Measurements from ENCODE around the gene MICAL3. TPM values are rescaled to one million over a fixed set of nuclear protein-coding genes. Genes with fewer than 3 reads are reported as not detected.

Gene MICAL3
- total RNA-seq, 4 donors from 2014 or later, result 30.4 to 57.1 (median 37.7) TPM

- Histone ChIP-seq H3K4me3 (no peak overlapping the region), H3K4me1 (peaks cover 11% of the 10 kb centered on the region), H3K27ac (no peak overlapping the region), H3K9me3 (no peaks in the 10 kb centered on the region), H3K36me3 (peaks cover 48% of the 10 kb centered on the region), H3K27me3 (no peaks in the 10 kb centered on the region)
- DNase-seq (ENCODE audit: low spot score in 2 of 2), result no peak
- no peak for TF ChIP-seq POLR2A (IDR thresholded peaks at IDR 0.05)
- no peak for TF ChIP-seq POLR2AphosphoS5 (IDR thresholded peaks at IDR 0.05)
- TF ChIP-seq, protein P1, sequence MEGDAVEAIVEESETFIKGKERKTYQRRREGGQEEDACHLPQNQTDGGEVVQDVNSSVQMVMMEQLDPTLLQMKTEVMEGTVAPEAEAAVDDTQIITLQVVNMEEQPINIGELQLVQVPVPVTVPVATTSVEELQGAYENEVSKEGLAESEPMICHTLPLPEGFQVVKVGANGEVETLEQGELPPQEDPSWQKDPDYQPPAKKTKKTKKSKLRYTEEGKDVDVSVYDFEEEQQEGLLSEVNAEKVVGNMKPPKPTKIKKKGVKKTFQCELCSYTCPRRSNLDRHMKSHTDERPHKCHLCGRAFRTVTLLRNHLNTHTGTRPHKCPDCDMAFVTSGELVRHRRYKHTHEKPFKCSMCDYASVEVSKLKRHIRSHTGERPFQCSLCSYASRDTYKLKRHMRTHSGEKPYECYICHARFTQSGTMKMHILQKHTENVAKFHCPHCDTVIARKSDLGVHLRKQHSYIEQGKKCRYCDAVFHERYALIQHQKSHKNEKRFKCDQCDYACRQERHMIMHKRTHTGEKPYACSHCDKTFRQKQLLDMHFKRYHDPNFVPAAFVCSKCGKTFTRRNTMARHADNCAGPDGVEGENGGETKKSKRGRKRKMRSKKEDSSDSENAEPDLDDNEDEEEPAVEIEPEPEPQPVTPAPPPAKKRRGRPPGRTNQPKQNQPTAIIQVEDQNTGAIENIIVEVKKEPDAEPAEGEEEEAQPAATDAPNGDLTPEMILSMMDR (IDR thresholded peaks at IDR 0.05), result no peak
- TF ChIP-seq EP300 (IDR thresholded peaks at IDR 0.05), result no peak
- 96% methylated on average over 17 of the region's 27 CpGs for WGBS
These were observed 159.8 kb downstream of the MICAL3 start for GRCh38 chr22:17864398-17865182.

GRCh38 chr22:17862646-17863181 is 161.6 kb downstream of the MICAL3 start:
- 76% methylated on average over 9 of the region's 9 CpGs for WGBS
- H3K4me1 ChIP-seq, result peaks cover 24% of the 10 kb centered on the region
- H3K27me3 ChIP-seq, result no peaks in the 10 kb centered on the region
- TF ChIP-seq EP300 (IDR thresholded peaks at IDR 0.05), result no peak
- TF ChIP-seq, protein P1 (IDR thresholded peaks at IDR 0.05), result no peak
- TF ChIP-seq POLR2A (IDR thresholded peaks at IDR 0.05), result no peak
- TF ChIP-seq POLR2AphosphoS5 (IDR thresholded peaks at IDR 0.05), result no peak
- no peak overlapping the region for H3K4me3 ChIP-seq
- no peaks in the 10 kb centered on the region for H3K9me3 ChIP-seq
- H3K27ac ChIP-seq, result no peak overlapping the region
- DNase-seq (ENCODE audit: low spot score in 2 of 2), result no peak
- H3K36me3 ChIP-seq, result peaks cover 40% of the 10 kb centered on the region

- no peaks in the 10 kb centered on the region for H3K27me3 ChIP-seq
- WGBS, result 87% methylated on average over 5 of the region's 5 CpGs
- H3K4me3 ChIP-seq, result no peak overlapping the region
- no peak overlapping the region for H3K27ac ChIP-seq
- H3K9me3 ChIP-seq, result no peaks in the 10 kb centered on the region
- peaks cover 16% of the 10 kb centered on the region for H3K4me1 ChIP-seq
- TF ChIP-seq POLR2A (IDR thresholded peaks at IDR 0.05), result no peak
- TF ChIP-seq, protein P1 (IDR thresholded peaks at IDR 0.05), result no peak
- no peak for TF ChIP-seq POLR2AphosphoS5 (IDR thresholded peaks at IDR 0.05)
- no peak for TF ChIP-seq EP300 (IDR thresholded peaks at IDR 0.05)
- H3K36me3 ChIP-seq, result peaks cover 40% of the 10 kb centered on the region
- no peak for DNase-seq (ENCODE audit: low spot score in 2 of 2)
These were observed 162.5 kb downstream of the MICAL3 start for GRCh38 chr22:17861909-17862308.

GRCh38 chr22:17860220-17860965 is 164.0 kb downstream of the MICAL3 start:
- Histone ChIP-seq H3K4me1 (peaks cover 15% of the 10 kb centered on the region), H3K27ac (no peak overlapping the region), H3K4me3 (no peak overlapping the region), H3K9me3 (no peaks in the 10 kb centered on the region), H3K36me3 (peaks cover 35% of the 10 kb centered on the region), H3K27me3 (no peaks in the 10 kb centered on the region)
- 75% methylated on average over 20 of the region's 23 CpGs for WGBS
- TF ChIP-seq POLR2AphosphoS5 (IDR thresholded peaks at IDR 0.05) (no peak), POLR2A (IDR thresholded peaks at IDR 0.05) (no peak)
- TF ChIP-seq, protein P1 (IDR thresholded peaks at IDR 0.05), result no peak
- no peak for DNase-seq (ENCODE audit: low spot score in 2 of 2)

DNA sequence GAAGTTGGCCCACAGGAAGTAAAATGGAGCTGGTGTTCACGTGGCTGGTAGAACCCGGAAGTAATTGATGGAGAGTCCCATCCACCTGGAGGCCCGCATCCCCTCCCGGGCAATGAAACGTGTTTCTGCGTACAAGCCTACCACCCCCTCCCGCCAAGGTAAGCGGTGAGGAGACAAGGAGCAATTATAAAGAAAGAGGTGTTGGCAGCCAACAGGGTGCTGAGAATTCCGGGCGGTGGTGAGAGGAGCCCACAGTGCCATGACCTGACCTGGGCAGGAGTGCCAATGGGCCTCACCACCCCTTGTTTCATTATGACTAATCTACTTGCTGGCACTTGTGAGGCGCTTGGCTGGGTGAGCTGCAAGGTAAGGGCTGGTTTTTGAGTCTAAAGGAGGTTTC is 166.3 kb downstream of the MICAL3 start:
- peaks cover 15% of the 10 kb centered on the region for H3K4me1 ChIP-seq
- TF ChIP-seq POLR2A (IDR thresholded peaks at IDR 0.05) (no peak), EP300 (IDR thresholded peaks at IDR 0.05) (no peak), POLR2AphosphoS5 (IDR thresholded peaks at IDR 0.05) (no peak)
- TF ChIP-seq, protein P1 (IDR thresholded peaks at IDR 0.05), result no peak
- DNase-seq (ENCODE audit: low spot score in 2 of 2), result no peak
- no peak overlapping the region for H3K4me3 ChIP-seq
- H3K27me3 ChIP-seq, result no peaks in the 10 kb centered on the region
- no peaks in the 10 kb centered on the region for H3K9me3 ChIP-seq
- H3K36me3 ChIP-seq, result peaks cover 17% of the 10 kb centered on the region
- WGBS, result 52% methylated on average over 11 of the region's 11 CpGs
- H3K27ac ChIP-seq, result peak overlapping the region; percentile 34

Data from suprapubic skin (tissue), 4 donors.